Tibial nerve (tissue), 3 donors: ENCODE data around the gene RNASEH2A.
"Not testable (repeated sequence)": the region's sequence is repeated elsewhere in the genome, so short reads cannot be mapped to it uniquely, and the experiment has no call there.

Experiments used
- CTCF ChIP-seq, 5 experiments: fragments of 200-600 bp in 3 of 5; fragments of 450-650 bp in 2 of 5; sonication (generic) in 3 of 5; IDR thresholded peaks; one replicate each; pipeline ENCODE4 v1.5.1; 2016 to 2019; ENCODE audit warnings: antibody characterized with exemption in 5 of 5, mild to moderate bottlenecking in 3 of 5, moderate library complexity in 2 of 5
- POLR2A ChIP-seq, 2 donors: fragments of 450-650 bp; IDR thresholded peaks; one replicate each; pipeline ENCODE4 v1.6.1; 2017; ENCODE audit warnings: antibody characterized with exemption in 2 of 2, mild to moderate bottlenecking in 2 of 2, moderate library complexity in 2 of 2

DNA sequence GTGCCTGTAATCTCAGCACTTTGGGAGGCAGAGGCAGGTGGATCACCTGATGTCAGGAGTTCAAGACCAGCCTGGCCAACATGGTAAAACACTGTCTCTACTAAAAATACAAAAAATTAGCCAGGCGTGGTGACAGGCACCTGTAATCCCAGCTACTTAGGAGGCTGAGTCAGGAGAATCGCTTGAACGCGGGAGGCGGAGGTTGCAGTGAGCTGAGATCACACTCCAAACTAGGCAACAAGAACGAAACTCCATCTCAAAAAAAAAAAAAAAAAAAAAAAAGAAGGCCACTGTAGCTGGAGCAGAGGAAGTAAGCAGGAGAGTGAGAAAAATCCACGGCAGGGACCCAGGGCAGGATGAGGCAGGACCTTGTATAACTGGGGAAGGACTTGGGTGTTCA lies 40.2 kb downstream of the RNASEH2A start:
- not testable (repeated sequence) for TF ChIP-seq CTCF, POLR2A (IDR thresholded peaks at IDR 0.05)
